Measurements from ENCODE around the gene GGPS1. TPM values are rescaled to one million over a fixed set of nuclear protein-coding genes. Genes with fewer than 3 reads are reported as not detected.

GGPS1 gene
- total RNA-seq, 1 donor from 2014 or later, result 13.0 TPM

DNA sequence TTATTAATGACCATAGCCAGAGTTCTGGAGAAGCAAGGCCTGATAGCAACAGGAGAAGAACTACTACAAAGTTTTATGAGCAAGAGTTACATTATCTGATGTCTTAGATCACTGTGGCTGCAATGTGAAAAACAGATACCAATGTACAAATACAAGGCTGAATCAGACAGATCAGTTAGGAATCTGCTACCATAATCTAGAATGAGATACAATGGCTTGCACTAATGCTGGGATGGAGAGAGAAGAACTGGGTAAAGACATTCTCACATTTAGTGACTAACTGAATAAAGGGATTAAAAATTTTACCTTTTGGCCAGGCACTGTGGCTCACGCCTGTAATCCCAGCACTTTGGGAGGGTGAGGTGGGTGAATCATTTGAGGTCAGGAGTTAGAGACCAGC, 41.7 kb upstream of the GGPS1 start:
- TF ChIP-seq POLR2AphosphoS5 (IDR thresholded peaks at IDR 0.05; ENCODE audit: insufficient read depth in 1 of 2, low read depth in 1 of 2) (no peak), POLR2A (IDR thresholded peaks at IDR 0.05) (no peak)
- TF ChIP-seq, protein P1, sequence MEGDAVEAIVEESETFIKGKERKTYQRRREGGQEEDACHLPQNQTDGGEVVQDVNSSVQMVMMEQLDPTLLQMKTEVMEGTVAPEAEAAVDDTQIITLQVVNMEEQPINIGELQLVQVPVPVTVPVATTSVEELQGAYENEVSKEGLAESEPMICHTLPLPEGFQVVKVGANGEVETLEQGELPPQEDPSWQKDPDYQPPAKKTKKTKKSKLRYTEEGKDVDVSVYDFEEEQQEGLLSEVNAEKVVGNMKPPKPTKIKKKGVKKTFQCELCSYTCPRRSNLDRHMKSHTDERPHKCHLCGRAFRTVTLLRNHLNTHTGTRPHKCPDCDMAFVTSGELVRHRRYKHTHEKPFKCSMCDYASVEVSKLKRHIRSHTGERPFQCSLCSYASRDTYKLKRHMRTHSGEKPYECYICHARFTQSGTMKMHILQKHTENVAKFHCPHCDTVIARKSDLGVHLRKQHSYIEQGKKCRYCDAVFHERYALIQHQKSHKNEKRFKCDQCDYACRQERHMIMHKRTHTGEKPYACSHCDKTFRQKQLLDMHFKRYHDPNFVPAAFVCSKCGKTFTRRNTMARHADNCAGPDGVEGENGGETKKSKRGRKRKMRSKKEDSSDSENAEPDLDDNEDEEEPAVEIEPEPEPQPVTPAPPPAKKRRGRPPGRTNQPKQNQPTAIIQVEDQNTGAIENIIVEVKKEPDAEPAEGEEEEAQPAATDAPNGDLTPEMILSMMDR (IDR thresholded peaks at IDR 0.05), result no peak
- Histone ChIP-seq H3K9me3 (no peaks in the 10 kb centered on the region), H3K27me3 (no peaks in the 10 kb centered on the region), H3K4me3 (no peak overlapping the region), H3K36me3 (no peaks in the 10 kb centered on the region), H3K4me1 (peaks cover 58% of the 10 kb centered on the region), H3K27ac (no peak overlapping the region)
- intact Hi-C loops (cut with DNase I), result no loop called here
- DNase-seq (ENCODE audit: extremely low spot score in 2 of 2), result no peak

DNA sequence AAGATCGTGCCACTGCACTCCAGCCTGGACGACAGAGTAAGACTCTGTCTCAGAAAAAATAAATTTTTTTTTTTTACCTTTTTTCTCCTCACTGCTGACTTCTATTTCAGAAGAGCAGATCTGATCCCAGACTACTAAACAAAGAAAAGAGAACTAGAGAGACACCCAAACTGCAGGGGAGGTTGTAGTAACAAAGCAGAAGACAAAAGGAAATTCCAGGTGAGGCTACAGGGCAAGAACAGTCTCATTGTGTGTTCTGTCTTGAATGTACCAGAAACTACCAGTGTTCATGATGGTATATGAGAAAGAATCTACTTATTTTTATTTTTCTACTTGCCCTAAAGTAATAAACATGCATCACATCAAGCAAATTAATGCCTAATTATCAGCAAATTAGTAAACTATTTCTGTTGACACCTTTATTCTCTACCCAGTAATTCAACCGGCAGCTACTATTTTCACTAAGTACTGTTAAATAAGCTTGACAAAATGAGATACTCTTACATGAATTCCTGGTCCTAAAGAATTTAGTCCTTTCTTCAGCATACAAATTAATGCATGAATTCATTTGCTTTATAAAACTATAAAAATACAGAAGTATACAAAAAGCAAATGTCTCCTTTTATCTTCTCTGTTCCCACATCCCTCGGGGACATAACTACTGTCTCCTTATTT, 41.0 kb upstream of the GGPS1 start:
- TF ChIP-seq POLR2AphosphoS5 (IDR thresholded peaks at IDR 0.05; ENCODE audit: insufficient read depth in 1 of 2, low read depth in 1 of 2) (no peak), POLR2A (IDR thresholded peaks at IDR 0.05) (no peak)
- TF ChIP-seq, protein P1 (IDR thresholded peaks at IDR 0.05), result no peak
- H3K4me1 ChIP-seq, result peaks cover 65% of the 10 kb centered on the region

DNA sequence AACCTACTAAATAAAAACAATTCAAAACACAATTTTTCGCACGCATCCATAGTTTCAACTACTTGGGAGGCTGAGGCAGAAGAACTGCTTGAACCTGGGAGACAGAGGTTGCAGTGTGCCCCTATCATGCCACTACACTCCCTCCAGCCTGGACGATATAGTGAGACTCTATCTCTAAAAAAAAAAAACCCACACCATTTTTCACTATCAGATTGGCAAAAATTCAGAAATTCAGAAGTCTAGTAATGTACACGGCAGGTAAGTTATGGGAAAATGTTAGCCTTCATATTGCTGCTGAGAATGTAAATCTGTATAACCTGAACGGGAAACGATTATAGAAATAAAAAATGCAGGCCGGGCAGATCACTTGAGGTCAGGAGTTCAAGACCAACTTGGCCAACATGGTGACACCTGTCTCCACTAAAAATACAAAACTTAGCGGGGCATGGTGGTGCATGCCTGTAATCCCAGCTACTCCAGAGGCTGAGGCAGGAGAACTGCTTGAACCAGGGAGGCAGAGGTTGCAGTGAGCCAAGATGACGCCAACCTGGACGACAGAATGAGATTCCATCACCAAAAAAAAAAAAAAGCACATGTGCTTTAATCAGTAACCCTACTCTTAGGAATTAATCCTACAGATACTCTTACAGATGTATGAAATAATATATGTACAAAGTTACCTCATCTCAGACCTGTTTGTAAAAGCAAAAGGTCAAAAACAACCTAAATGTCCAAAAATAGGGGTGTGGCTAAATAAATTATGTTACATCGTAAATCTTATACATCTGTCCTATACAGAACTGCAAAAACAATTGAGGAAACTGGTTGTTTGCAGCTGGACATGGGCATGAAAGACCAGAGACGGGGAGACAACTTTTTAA, 38.3 kb upstream of the GGPS1 start:
- Histone ChIP-seq H3K27me3 (no peaks in the 10 kb centered on the region), H3K4me3 (no peak overlapping the region), H3K9me3 (no peaks in the 10 kb centered on the region), H3K4me1 (peaks cover 72% of the 10 kb centered on the region), H3K36me3 (no peaks in the 10 kb centered on the region), H3K27ac (no peak overlapping the region)
- DNase-seq (ENCODE audit: extremely low spot score in 2 of 2), result no peak
- no peak for TF ChIP-seq POLR2AphosphoS5 (IDR thresholded peaks at IDR 0.05; ENCODE audit: insufficient read depth in 1 of 2, low read depth in 1 of 2)
- TF ChIP-seq, protein P1 (IDR thresholded peaks at IDR 0.05), result no peak
- intact Hi-C loops (cut with DNase I), result no loop called here

More for the DNA sequence above, 41.0 kb upstream of the GGPS1 start:
- DNase-seq (ENCODE audit: extremely low spot score in 2 of 2), result no peak
- Histone ChIP-seq H3K27me3 (no peaks in the 10 kb centered on the region), H3K27ac (no peak overlapping the region), H3K36me3 (no peaks in the 10 kb centered on the region), H3K4me3 (no peak overlapping the region), H3K9me3 (no peaks in the 10 kb centered on the region)
- intact Hi-C loops (cut with DNase I), result no loop called here

DNA sequence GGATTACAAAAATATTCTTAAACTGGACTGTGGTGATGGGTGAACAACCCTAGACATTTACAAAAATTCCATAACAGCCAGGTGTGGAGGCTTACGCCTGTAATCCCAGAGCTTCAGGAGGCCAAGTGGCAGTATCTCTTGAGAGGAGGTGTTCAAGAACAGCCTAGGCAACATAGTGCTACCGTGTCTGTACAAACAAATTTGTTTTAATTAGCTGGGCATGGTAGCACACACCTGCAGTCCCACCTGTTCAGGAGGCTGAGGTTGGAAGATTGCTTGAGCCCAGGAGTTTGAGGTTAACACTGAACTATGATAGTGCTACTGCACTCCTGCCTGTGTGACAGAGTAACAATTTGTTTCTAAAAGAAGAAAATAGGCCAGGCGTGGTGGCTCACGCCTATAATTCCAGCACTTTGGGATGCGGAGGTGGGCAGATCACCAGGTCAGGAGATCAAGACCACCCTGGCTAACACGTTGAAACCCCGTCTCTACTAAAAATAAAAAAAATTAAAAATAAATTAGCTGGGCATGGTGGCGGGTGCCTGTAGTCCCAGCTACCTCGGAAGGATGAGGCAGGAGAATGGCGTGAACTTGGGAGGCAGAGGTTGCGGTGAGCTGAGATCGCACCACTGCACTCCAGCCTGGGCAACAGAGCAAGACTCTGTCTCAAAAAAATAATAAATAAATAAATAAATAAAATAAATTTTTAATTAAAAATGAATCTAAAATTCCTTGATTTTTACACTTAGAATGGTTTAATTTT, 37.4 kb upstream of the GGPS1 start:
- Histone ChIP-seq H3K9me3 (no peaks in the 10 kb centered on the region), H3K27me3 (no peaks in the 10 kb centered on the region), H3K4me3 (no peak overlapping the region), H3K27ac (no peak overlapping the region), H3K4me1 (peaks cover 69% of the 10 kb centered on the region), H3K36me3 (no peaks in the 10 kb centered on the region)
- TF ChIP-seq POLR2A (IDR thresholded peaks at IDR 0.05) (no peak), POLR2AphosphoS5 (IDR thresholded peaks at IDR 0.05; ENCODE audit: insufficient read depth in 1 of 2, low read depth in 1 of 2) (no peak)
- TF ChIP-seq, protein P1 (IDR thresholded peaks at IDR 0.05), result no peak
- no peak for DNase-seq (ENCODE audit: extremely low spot score in 2 of 2)
- intact Hi-C loops (cut with DNase I), result no loop called here

Measured in vagina (tissue), 2 donors.